Naive thymus-derived CD4-positive, alpha-beta T cell (primary cell): ENCODE measurements around the gene TNFSF9. TPM values are rescaled to one million over a fixed set of nuclear protein-coding genes. Genes with fewer than 3 reads are reported as not detected.

Source experiments
- ATAC-seq: fragments of 150-1000 bp; cut with Tn5 transposase; 2 replicates; pipeline ENCODE4 v1.10.0; 2021; ENCODE audit warnings: mild to moderate bottlenecking, moderate library complexity
- CTCF ChIA-PET: fragments of 350-600 bp; sonication (Branson Sonifier 250); formaldehyde crosslinking; loops from one replicate; lab custom pipeline; 2021; ENCODE audit warnings: antibody characterized with exemption; lab: Charles Lee
- POLR2A ChIA-PET: fragments of 350-600 bp; sonication (Branson Sonifier 250); formaldehyde crosslinking; loops from one replicate; lab custom pipeline; 2021; ENCODE audit warnings: antibody characterized with exemption, inconsistent platforms; lab: Charles Lee
- DNase-seq, 9 donors: peaks; one replicate each; pipeline versions ENCODE4 v3.0.0 to v3.0.0-alpha.2; 2020 to 2022; ENCODE audit warnings: mixed read lengths in 1 of 9
- H3K27ac ChIP-seq: one replicate; pipeline ENCODE4 v1.7.0; 2013; ENCODE audit warnings: mild to moderate bottlenecking, low read depth, low read length, moderate library complexity
- H3K27me3 ChIP-seq, 2 donors: one replicate each; pipeline ENCODE4 v1.7.0; 2013; ENCODE audit warnings: low read length in 2 of 2, mild to moderate bottlenecking in 2 of 2, moderate library complexity in 2 of 2; ENCODE audit not compliant: control insufficient read depth in 2 of 2, insufficient read depth in 2 of 2
- H3K36me3 ChIP-seq, 3 experiments: 1 replicate in 2 of 3; 2 replicates in 1 of 3; pipeline ENCODE4 v1.7.0; 2013; ENCODE audit warnings: low read length in 3 of 3, mild to moderate bottlenecking in 3 of 3, moderate library complexity in 1 of 3; ENCODE audit not compliant: insufficient read depth in 3 of 3, control insufficient read depth in 2 of 3
- H3K4me1 ChIP-seq, 2 donors: one replicate each; pipeline ENCODE4 v1.7.0; 2013; ENCODE audit warnings: low read length in 2 of 2, mild to moderate bottlenecking in 2 of 2, moderate library complexity in 1 of 2; ENCODE audit not compliant: control insufficient read depth in 2 of 2, insufficient read depth in 2 of 2
- H3K4me3 ChIP-seq: 2 replicates; pipeline ENCODE4 v1.7.0; 2013; ENCODE audit warnings: mild to moderate bottlenecking, low read length
- H3K9me3 ChIP-seq, 3 experiments: 1 replicate in 2 of 3; 2 replicates in 1 of 3; pipeline ENCODE4 v1.7.0; 2013; ENCODE audit warnings: low read length in 3 of 3; ENCODE audit not compliant: control insufficient read depth in 2 of 3
- H3K27ac Mint-ChIP-seq, 9 donors: one replicate each; pipeline ENCODE4 v1.8.0; 2020 to 2022; ENCODE audit warnings: mixed read lengths in 9 of 9, mild to moderate bottlenecking in 8 of 9, moderate library complexity in 5 of 9, inconsistent platforms in 2 of 9
- H3K27me3 Mint-ChIP-seq, 5 donors: one replicate each; pipeline ENCODE4 v1.8.0; 2021 to 2022; ENCODE audit warnings: mixed read lengths in 5 of 5, mild to moderate bottlenecking in 1 of 5
- H3K36me3 Mint-ChIP-seq, 5 donors: one replicate each; pipeline ENCODE4 v1.8.0; 2020 to 2022; ENCODE audit warnings: mixed read lengths in 5 of 5, mild to moderate bottlenecking in 3 of 5, inconsistent platforms in 1 of 5
- H3K4me1 Mint-ChIP-seq, 7 donors: one replicate each; pipeline ENCODE4 v1.8.0; 2020 to 2022; ENCODE audit warnings: mixed read lengths in 7 of 7, mild to moderate bottlenecking in 3 of 7, inconsistent platforms in 1 of 7
- H3K4me3 Mint-ChIP-seq, 10 donors: one replicate each; pipeline ENCODE4 v1.8.0; 2020 to 2022; ENCODE audit warnings: mild to moderate bottlenecking in 10 of 10, mixed read lengths in 10 of 10, moderate library complexity in 6 of 10, inconsistent platforms in 2 of 10
- H3K9me3 Mint-ChIP-seq, 11 donors: one replicate each; pipeline ENCODE4 v1.8.0; 2020 to 2022; ENCODE audit warnings: mixed read lengths in 11 of 11, mild to moderate bottlenecking in 4 of 11, inconsistent platforms in 1 of 11, moderate library complexity in 1 of 11
- intact Hi-C, 2 donors: fragments of 100-400 bp; cut with micrococcal nuclease; formaldehyde crosslinking; loops; one replicate each; pipeline ENCODE4 v1.15.1; 2023
- polyA plus RNA-seq, 2 donors: library from polyadenylated mRNA; unstranded; fragments of 300-500 nt; fragmentation: Illumina TruSeq; gene quantifications; one replicate each; pipeline ENCODE4 v1.2.3, GENCODE V29; 2021
- total RNA-seq, 6 experiments: library from RNA in 5 of 6; stranded (reverse) in 5 of 6; gene quantifications; 1 replicate in 5 of 6; 2 replicates in 1 of 6; pipeline ENCODE4 v1.2.3 and lab custom pipeline; 2021 to 2026

TNFSF9 gene
- total and polyA plus RNA-seq, 7 experiments from 2014 or later, result 0.38 to 3.9 (median 3.0) TPM; not detected in 3

- H3K4me3 Mint-ChIP-seq, result no peak overlapping the region
- no peaks in the 10 kb centered on the region for H3K27me3 Mint-ChIP-seq
- H3K9me3 ChIP-seq, result no peaks in the 10 kb centered on the region
- H3K27me3 ChIP-seq, result no peaks in the 10 kb centered on the region
- H3K9me3 Mint-ChIP-seq, result no peaks in the 10 kb centered on the region
- H3K27ac Mint-ChIP-seq, result peak overlapping the region in 1 of 9 donors; percentile 43
- H3K4me1 ChIP-seq, result peaks cover 12 to 15% of the 10 kb centered on the region in 2 donors
- H3K4me3 ChIP-seq, result no peak overlapping the region
- H3K4me1 Mint-ChIP-seq, result peaks cover 18 to 31% (median 26%) of the 10 kb centered on the region in 7 donors
- ATAC-seq, result peak; percentile 88
- H3K36me3 ChIP-seq, result no peaks in the 10 kb centered on the region
- ChIA-PET POLR2A (interaction anchor here (0.6 kb wide), 1 partner anchor 100 kb away, joined by 3 read pairs; no protein-coding TSS in a partner anchor), CTCF (interaction anchor here (0.6 kb wide), 1 partner anchor 1126 kb away, joined by 5 read pairs; no protein-coding TSS in a partner anchor)
- intact Hi-C loops, result no loop called here
- H3K27ac ChIP-seq, result no peak overlapping the region
- DNase-seq, result no peak
- H3K36me3 Mint-ChIP-seq, result no peaks in the 10 kb centered on the region
These were observed 8.8 kb upstream of the TNFSF9 start for GRCh38 chr19:6521718-6522646.

DNA sequence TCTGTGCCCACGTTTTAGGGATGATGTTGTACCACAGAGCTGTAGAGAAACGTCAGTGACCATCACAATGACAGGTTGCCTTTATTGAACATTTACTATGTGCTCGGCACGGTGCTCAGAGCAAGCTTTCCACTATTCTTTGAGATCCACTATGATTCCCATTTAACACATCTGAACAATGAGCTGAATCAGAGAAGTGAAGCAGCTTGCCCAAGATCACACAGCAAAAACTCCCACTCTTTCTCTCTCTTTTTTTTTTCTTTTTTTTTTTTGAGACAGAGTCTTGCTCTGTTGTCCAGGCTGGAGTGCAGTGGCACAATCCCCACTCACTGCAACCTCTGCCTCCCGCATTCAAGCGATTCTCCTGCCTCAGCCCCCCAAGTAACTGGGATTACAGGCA lies 8.1 kb upstream of the TNFSF9 start:
- H3K4me1 ChIP-seq, result peaks cover 9 to 11% of the 10 kb centered on the region in 2 donors
- H3K27me3 ChIP-seq, result no peaks in the 10 kb centered on the region
- no peaks in the 10 kb centered on the region for H3K36me3 ChIP-seq
- POLR2A ChIA-PET, result interaction anchor here (0.6 kb wide), 1 partner anchor 555 kb away, joined by 4 read pairs; no protein-coding TSS in a partner anchor
- intact Hi-C loops, result no loop called here
- H3K9me3 ChIP-seq, result no peaks in the 10 kb centered on the region
- ATAC-seq (no peak), DNase-seq (no peak)
- CTCF ChIA-PET, result interaction anchor here (0.6 kb wide), 2 partner anchors 390 to 1125 kb away, joined by 5 to 6 read pairs; no protein-coding TSS in a partner anchor
- Mint-ChIP-seq H3K9me3 (no peaks in the 10 kb centered on the region), H3K27me3 (peaks cover 0 to 1% (median 0%) of the 10 kb centered on the region in 5 donors), H3K4me3 (no peak overlapping the region), H3K27ac (no peak overlapping the region), H3K4me1 (peaks cover 12 to 23% (median 19%) of the 10 kb centered on the region in 7 donors), H3K36me3 (no peaks in the 10 kb centered on the region)
- no peak overlapping the region for H3K27ac ChIP-seq
- no peak overlapping the region for H3K4me3 ChIP-seq

GRCh38 chr19:6524311-6524710 lies 6.5 kb upstream of the TNFSF9 start:
- peaks cover 5 to 12% (median 7%) of the 10 kb centered on the region in 7 donors for H3K4me1 Mint-ChIP-seq
- no peak overlapping the region for H3K4me3 ChIP-seq
- peaks cover 0 to 6% (median 0%) of the 10 kb centered on the region in 5 donors for H3K27me3 Mint-ChIP-seq
- no peak for DNase-seq
- no peak for ATAC-seq
- ChIA-PET POLR2A (no interaction called here), CTCF (no interaction called here)
- no peaks in the 10 kb centered on the region for H3K9me3 Mint-ChIP-seq
- no peak overlapping the region for H3K27ac Mint-ChIP-seq
- H3K36me3 ChIP-seq, result no peaks in the 10 kb centered on the region
- H3K4me3 Mint-ChIP-seq, result no peak overlapping the region
- no peaks in the 10 kb centered on the region for H3K9me3 ChIP-seq
- intact Hi-C loops, result no loop called here
- H3K27me3 ChIP-seq, result no peaks in the 10 kb centered on the region
- H3K27ac ChIP-seq, result no peak overlapping the region
- no peaks in the 10 kb centered on the region for H3K36me3 Mint-ChIP-seq
- H3K4me1 ChIP-seq, result peaks cover 0 to 6% of the 10 kb centered on the region in 2 donors

DNA sequence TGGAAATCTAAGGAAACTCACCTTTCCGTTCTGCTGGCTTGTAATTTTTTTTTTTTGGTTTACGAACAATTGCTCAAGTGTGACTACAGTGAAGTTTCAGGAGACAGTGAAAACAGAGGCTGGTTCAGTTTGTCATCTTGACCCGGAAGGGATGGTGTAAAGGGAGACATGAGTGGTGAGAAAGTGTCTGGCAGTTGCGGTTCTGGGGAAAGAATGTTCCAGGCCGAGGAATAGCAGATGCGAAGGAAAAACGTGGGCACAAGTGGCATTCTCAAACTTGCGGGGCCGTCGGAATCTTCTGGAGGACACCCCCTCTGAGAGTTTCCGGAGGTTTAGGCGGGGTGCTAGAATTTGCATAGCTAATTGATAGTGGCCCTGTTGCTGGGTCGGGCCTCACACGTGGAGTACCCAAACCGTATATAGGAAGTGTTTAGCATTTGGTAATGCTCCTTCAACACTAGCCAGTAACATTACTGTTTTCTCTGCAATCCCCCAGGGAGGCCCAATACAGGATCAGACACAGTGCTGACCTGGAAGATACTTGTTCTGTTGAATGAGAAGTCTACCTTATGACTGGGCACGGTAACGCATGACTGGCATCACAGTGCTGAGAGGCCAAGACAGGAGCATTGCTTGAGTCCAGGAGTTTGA lies 2.8 kb upstream of the TNFSF9 start:
- Histone ChIP-seq H3K36me3 (no peaks in the 10 kb centered on the region), H3K27ac (no peak overlapping the region), H3K4me3 (no peak overlapping the region), H3K27me3 (peaks cover 0 to 15% of the 10 kb centered on the region in 2 donors), H3K4me1 (peaks cover 20 to 24% of the 10 kb centered on the region in 2 donors), H3K9me3 (no peaks in the 10 kb centered on the region)
- H3K27me3 Mint-ChIP-seq, result peaks cover 14 to 38% (median 21%) of the 10 kb centered on the region in 5 donors
- peak overlapping the region in 1 of 9 donors; percentile 55 for H3K27ac Mint-ChIP-seq
- CTCF ChIA-PET, result no interaction called here
- intact Hi-C loops, result no loop called here
- H3K4me1 Mint-ChIP-seq, result peaks cover 30 to 36% (median 33%) of the 10 kb centered on the region in 7 donors
- peaks cover 0 to 3% (median 0%) of the 10 kb centered on the region in 5 donors for H3K36me3 Mint-ChIP-seq
- POLR2A ChIA-PET, result no interaction called here
- H3K9me3 Mint-ChIP-seq, result peaks cover 0 to 4% (median 0%) of the 10 kb centered on the region in 11 donors
- H3K4me3 Mint-ChIP-seq, result no peak overlapping the region
- DNase-seq, result no peak
- no peak for ATAC-seq

- peaks cover 15 to 39% (median 23%) of the 10 kb centered on the region in 5 donors for H3K27me3 Mint-ChIP-seq
- peaks cover 0 to 4% (median 0%) of the 10 kb centered on the region in 11 donors for H3K9me3 Mint-ChIP-seq
- Histone ChIP-seq H3K9me3 (no peaks in the 10 kb centered on the region), H3K27ac (no peak overlapping the region), H3K4me3 (no peak overlapping the region), H3K4me1 (peaks cover 20 to 24% of the 10 kb centered on the region in 2 donors), H3K27me3 (peaks cover 0 to 16% of the 10 kb centered on the region in 2 donors), H3K36me3 (no peaks in the 10 kb centered on the region)
- H3K36me3 Mint-ChIP-seq, result peaks cover 0 to 3% (median 0%) of the 10 kb centered on the region in 5 donors
- DNase-seq (no peak), ATAC-seq (peak; percentile 51)
- peaks cover 30 to 37% (median 33%) of the 10 kb centered on the region in 7 donors for H3K4me1 Mint-ChIP-seq
- no peak overlapping the region for H3K27ac Mint-ChIP-seq
- intact Hi-C loops, result no loop called here
- CTCF ChIA-PET, result no interaction called here
- POLR2A ChIA-PET, result no interaction called here
- no peak overlapping the region for H3K4me3 Mint-ChIP-seq
These were observed 2.2 kb upstream of the TNFSF9 start for GRCh38 chr19:6528544-6529121.

- peaks cover 0 to 3% (median 0%) of the 10 kb centered on the region in 5 donors for H3K36me3 Mint-ChIP-seq
- Histone ChIP-seq H3K4me1 (peaks cover 20 to 24% of the 10 kb centered on the region in 2 donors), H3K4me3 (no peak overlapping the region), H3K27me3 (peaks cover 0 to 16% of the 10 kb centered on the region in 2 donors), H3K36me3 (no peaks in the 10 kb centered on the region), H3K9me3 (no peaks in the 10 kb centered on the region), H3K27ac (no peak overlapping the region)
- DNase-seq (no peak), ATAC-seq (no peak)
- ChIA-PET CTCF (no interaction called here), POLR2A (no interaction called here)
- peak overlapping the region in 6 of 10 donors; percentile 52 to 87 (median 86) for H3K4me3 Mint-ChIP-seq
- peak overlapping the region in 4 of 9 donors; percentile 8 to 85 (median 40) for H3K27ac Mint-ChIP-seq
- intact Hi-C loops, result no loop called here
- H3K27me3 Mint-ChIP-seq, result peaks cover 21 to 44% (median 28%) of the 10 kb centered on the region in 5 donors
- H3K9me3 Mint-ChIP-seq, result peaks cover 0 to 4% (median 0%) of the 10 kb centered on the region in 11 donors
- peaks cover 30 to 42% (median 34%) of the 10 kb centered on the region in 7 donors for H3K4me1 Mint-ChIP-seq
These were observed 1.5 kb upstream of the TNFSF9 start for GRCh38 chr19:6529351-6529750.
